Activated CD4-positive, alpha-beta T cell treated with anti-CD3 and anti-CD28 coated beads for 36 hours (primary cell): ENCODE results near the gene NINJ2. TPM values are rescaled to one million over a fixed set of nuclear protein-coding genes. Genes with fewer than 3 reads are reported as not detected.

Experiments
- ATAC-seq: fragments of 200-7000 bp; cut with Tn5 transposase; one replicate; pipeline ENCODE4 v1.10.0; 2021; ENCODE audit warnings: mild to moderate bottlenecking, moderate library complexity
- CTCF ChIA-PET: fragments of 350-600 bp; sonication (Branson Sonifier 250); formaldehyde crosslinking; loops from one replicate; lab custom pipeline; 2021; ENCODE audit warnings: antibody characterized with exemption; lab: Charles Lee
- POLR2A ChIA-PET: fragments of 350-600 bp; sonication (Branson Sonifier 250); formaldehyde crosslinking; loops from one replicate; lab custom pipeline; 2021; ENCODE audit warnings: antibody characterized with exemption, inconsistent platforms; lab: Charles Lee
- DNase-seq: peaks from one replicate; pipeline ENCODE4 v3.0.0-alpha.2; 2020
- H3K27ac Mint-ChIP-seq: one replicate; pipeline ENCODE4 v1.8.0; 2021; ENCODE audit warnings: mixed read lengths
- H3K27me3 Mint-ChIP-seq: one replicate; pipeline ENCODE4 v1.8.0; 2021; ENCODE audit warnings: mixed read lengths
- H3K36me3 Mint-ChIP-seq: one replicate; pipeline ENCODE4 v1.8.0; 2021; ENCODE audit warnings: low read depth, mixed read lengths
- H3K4me1 Mint-ChIP-seq: one replicate; pipeline ENCODE4 v1.8.0; 2021; ENCODE audit warnings: mixed read lengths
- H3K4me3 Mint-ChIP-seq: one replicate; pipeline ENCODE4 v1.8.0; 2021; ENCODE audit warnings: mild to moderate bottlenecking, moderate library complexity, mixed read lengths
- H3K9me3 Mint-ChIP-seq: one replicate; pipeline ENCODE4 v1.8.0; 2021; ENCODE audit warnings: low read depth, mixed read lengths
- intact Hi-C, 2 experiments: fragments of 100-400 bp; cut with DNase I in 1 of 2; cut with micrococcal nuclease in 1 of 2; formaldehyde crosslinking; loops; one replicate each; pipeline versions ENCODE4 v1.14.2 to v1.15.1; 2022 to 2024; cut with DNase I, micrococcal nuclease
- total RNA-seq, 2 experiments: library from RNA; stranded (reverse); gene quantifications; one replicate each; pipeline ENCODE4 v1.2.3, GENCODE V29; 2021

NINJ2 gene
- total RNA-seq, 2 experiments from 2014 or later: 3.5 to 5.7 TPM

DNA sequence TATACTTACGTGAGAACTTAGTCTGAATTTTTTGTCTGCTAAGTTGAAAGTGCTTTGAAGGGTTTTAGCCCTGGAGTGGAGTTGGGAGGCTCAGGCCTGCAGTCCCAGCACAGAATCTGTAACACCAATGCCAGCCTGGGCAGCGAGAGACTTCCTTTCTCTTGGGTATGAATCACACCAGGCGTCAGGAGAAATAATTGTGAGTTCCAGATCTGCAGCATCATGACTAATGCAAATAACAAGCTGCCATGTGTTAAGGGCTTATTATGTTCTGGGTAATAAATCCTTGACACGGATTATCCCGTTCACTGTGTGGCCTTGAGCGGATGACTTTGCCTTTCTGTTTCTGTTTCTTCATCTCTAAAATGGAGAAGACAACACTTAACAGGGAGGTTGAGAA, 132.9 kb downstream of the NINJ2 start:
- ATAC-seq (no peak), DNase-seq (no peak)
- no peak overlapping the region for H3K4me3 Mint-ChIP-seq
- no peak overlapping the region for H3K27ac Mint-ChIP-seq
- ChIA-PET CTCF (interaction anchor here (1.0 to 2.4 kb wide), 2 partner anchors 14 to 77 kb away, joined by 3 to 12 read pairs; no protein-coding TSS in a partner anchor), POLR2A (interaction anchor here (0.6 kb wide), 1 partner anchor 271 kb away, joined by 4 read pairs; no protein-coding TSS in a partner anchor)
- no peaks in the 10 kb centered on the region for H3K36me3 Mint-ChIP-seq
- H3K9me3 Mint-ChIP-seq: peaks cover 9% of the 10 kb centered on the region
- no peaks in the 10 kb centered on the region for H3K27me3 Mint-ChIP-seq
- intact Hi-C loops: no loop called here
- no peaks in the 10 kb centered on the region for H3K4me1 Mint-ChIP-seq

DNA sequence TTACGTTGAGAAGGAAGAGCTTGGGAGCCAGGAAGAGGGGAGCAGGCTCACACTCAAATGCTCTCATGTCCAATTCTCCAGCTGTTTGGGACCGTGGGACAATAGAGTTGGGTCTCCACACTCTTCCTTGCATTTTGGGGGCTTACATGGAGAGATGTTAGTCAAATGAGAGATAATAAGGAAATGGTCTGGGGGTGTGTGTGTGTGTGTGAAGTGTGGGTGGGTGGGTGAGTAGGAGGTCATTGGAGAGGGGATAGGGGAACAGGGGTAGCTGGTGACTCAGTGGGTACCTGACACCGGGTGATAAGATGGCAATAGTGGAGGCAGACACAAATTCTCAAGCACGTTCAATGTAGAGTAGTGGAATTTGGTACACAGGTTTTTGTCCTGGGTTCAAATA, 135.5 kb downstream of the NINJ2 start:
- H3K4me3 Mint-ChIP-seq: no peak overlapping the region
- ChIA-PET CTCF (interaction anchor here (1.2 kb wide), 1 partner anchor 75 kb away, joined by 3 read pairs; no protein-coding TSS in a partner anchor), POLR2A (no interaction called here)
- intact Hi-C loops: no loop called here
- no peaks in the 10 kb centered on the region for H3K36me3 Mint-ChIP-seq
- H3K27ac Mint-ChIP-seq: no peak overlapping the region
- ATAC-seq (no peak), DNase-seq (no peak)
- H3K9me3 Mint-ChIP-seq: peaks cover 9% of the 10 kb centered on the region
- H3K27me3 Mint-ChIP-seq: no peaks in the 10 kb centered on the region
- no peaks in the 10 kb centered on the region for H3K4me1 Mint-ChIP-seq

DNA sequence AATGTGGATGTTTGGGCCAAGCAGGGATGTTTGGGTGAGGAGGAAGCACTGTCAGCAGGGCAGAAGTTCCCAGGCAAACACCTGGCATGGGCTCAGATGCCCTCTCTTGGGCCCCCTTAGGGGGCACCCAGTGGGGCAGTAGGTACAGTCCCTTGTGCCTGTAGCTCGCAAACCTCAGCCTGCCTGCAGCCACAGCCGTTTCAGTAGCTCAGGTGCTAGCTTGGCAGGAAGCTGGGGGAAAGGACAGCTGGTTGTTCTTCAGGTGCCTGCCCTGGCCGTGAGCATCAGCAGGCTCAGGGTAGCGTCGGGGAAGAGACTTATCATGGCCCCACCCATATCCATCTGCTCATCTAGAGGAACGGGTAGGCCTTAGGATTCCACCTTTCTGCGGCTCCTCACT, 136.0 kb downstream of the NINJ2 start:
- Mint-ChIP-seq H3K27me3 (no peaks in the 10 kb centered on the region), H3K27ac (no peak overlapping the region), H3K4me3 (no peak overlapping the region), H3K9me3 (peaks cover 4% of the 10 kb centered on the region), H3K4me1 (no peaks in the 10 kb centered on the region), H3K36me3 (no peaks in the 10 kb centered on the region)
- DNase-seq (no peak), ATAC-seq (no peak)
- POLR2A ChIA-PET: no interaction called here
- intact Hi-C loops: no loop called here
- CTCF ChIA-PET: no interaction called here

DNA sequence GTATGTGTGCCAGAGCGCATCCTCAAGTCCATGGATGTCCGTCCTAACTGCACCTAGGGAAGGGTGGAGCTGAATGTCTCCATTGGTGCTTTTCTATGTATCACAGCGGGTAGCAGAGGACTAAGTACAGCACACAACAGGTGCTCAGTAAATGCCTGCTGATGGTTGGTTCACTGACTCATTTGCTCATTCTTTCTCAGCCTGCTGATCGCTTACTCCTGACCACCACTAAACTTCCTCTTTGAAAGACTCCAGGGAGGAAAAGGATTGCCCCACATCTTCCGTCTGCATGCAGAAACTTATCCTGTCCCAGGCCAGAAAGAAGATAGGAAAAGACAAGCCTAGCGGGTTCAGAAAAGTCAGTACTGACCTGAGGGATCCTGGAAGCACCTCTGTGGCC, 137.2 kb downstream of the NINJ2 start:
- Mint-ChIP-seq H3K36me3 (no peaks in the 10 kb centered on the region), H3K4me3 (no peak overlapping the region), H3K27ac (no peak overlapping the region), H3K9me3 (no peaks in the 10 kb centered on the region), H3K4me1 (no peaks in the 10 kb centered on the region), H3K27me3 (no peaks in the 10 kb centered on the region)
- ATAC-seq: no peak
- intact Hi-C loops: no loop called here
- CTCF ChIA-PET: no interaction called here
- DNase-seq: no peak
- POLR2A ChIA-PET: no interaction called here

- intact Hi-C loops: no loop called here
- H3K27me3 Mint-ChIP-seq: peaks cover 4% of the 10 kb centered on the region
- ATAC-seq: no peak
- CTCF ChIA-PET: no interaction called here
- H3K4me1 Mint-ChIP-seq: no peaks in the 10 kb centered on the region
- H3K27ac Mint-ChIP-seq: no peak overlapping the region
- POLR2A ChIA-PET: no interaction called here
- H3K36me3 Mint-ChIP-seq: no peaks in the 10 kb centered on the region
- DNase-seq: no peak
- no peak overlapping the region for H3K4me3 Mint-ChIP-seq
- no peaks in the 10 kb centered on the region for H3K9me3 Mint-ChIP-seq
Measured at GRCh38 chr12:524167-524951, 138.9 kb downstream of the NINJ2 start.

DNA sequence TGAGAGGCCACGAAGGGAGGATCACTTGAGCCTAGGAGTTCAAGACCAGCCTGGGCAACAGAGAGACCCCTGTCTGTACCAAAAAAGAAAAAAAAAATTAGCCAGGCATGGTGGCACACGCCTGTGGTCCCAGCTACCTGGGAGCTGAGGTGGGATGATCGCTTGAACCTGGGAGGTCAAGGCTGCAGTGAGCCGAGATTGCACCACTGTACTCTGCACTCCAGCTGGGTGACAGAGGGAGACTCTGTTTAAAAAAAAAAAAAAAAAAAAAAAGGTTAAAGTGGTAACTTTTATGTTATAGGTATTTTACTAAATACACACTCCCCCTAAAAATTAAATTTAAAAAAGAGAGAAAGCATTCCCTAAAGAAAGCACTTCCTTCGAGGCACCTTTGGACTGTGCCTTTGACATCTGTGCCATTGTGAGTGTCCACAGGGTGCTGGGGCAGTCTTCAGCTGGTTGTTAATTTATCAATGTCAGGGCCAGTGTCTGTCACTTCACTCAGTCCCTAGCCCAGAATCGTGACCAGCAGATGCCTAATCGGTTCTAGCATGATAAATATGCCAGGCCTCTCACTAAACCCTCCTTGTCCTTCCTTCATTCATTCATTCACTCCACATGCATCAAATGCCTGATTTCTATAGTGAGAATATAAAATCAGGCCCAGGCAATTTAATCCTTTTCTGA, 140.4 kb downstream of the NINJ2 start:
- H3K4me3 Mint-ChIP-seq: no peak overlapping the region
- ChIA-PET CTCF (interaction anchor here (0.6 kb wide), 1 partner anchor 40 kb away, joined by 3 read pairs; no protein-coding TSS in a partner anchor), POLR2A (no interaction called here)
- H3K9me3 Mint-ChIP-seq: no peaks in the 10 kb centered on the region
- H3K27me3 Mint-ChIP-seq: peaks cover 4% of the 10 kb centered on the region
- intact Hi-C loops: no loop called here
- H3K36me3 Mint-ChIP-seq: no peaks in the 10 kb centered on the region
- H3K4me1 Mint-ChIP-seq: no peaks in the 10 kb centered on the region
- DNase-seq (no peak), ATAC-seq (no peak)
- no peak overlapping the region for H3K27ac Mint-ChIP-seq

DNA sequence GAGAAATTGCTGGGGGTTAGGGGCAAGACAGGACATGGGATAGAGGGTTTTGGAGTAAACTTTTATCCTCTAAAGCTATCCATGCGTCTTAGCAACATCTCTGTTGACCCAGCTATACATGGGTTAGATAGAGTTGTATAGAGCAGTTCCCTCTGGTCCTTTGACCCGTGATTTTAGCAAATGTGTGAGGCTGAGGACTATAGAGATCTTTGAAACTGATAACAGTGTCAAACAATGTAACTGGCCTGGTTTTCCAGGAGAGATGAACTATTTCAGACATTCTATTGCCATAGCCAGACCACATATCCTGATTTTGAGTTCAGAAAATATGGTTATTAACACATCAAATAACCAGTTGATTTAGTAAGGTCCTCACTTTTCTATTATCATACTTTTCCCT, 143.1 kb downstream of the NINJ2 start:
- Mint-ChIP-seq H3K4me1 (no peaks in the 10 kb centered on the region), H3K27me3 (peaks cover 4% of the 10 kb centered on the region), H3K27ac (no peak overlapping the region), H3K36me3 (no peaks in the 10 kb centered on the region), H3K9me3 (no peaks in the 10 kb centered on the region), H3K4me3 (no peak overlapping the region)
- POLR2A ChIA-PET: no interaction called here
- intact Hi-C loops: no loop called here
- CTCF ChIA-PET: interaction anchor here (1.0 to 1.1 kb wide), 2 partner anchors 19 to 68 kb away, joined by 3 to 4 read pairs; no protein-coding TSS in a partner anchor
- ATAC-seq: no peak
- no peak for DNase-seq

GRCh38 chr12:517538-517937, 145.7 kb downstream of the NINJ2 start:
- ChIA-PET POLR2A (no interaction called here), CTCF (interaction anchor here (1.6 kb wide), 1 partner anchor 19 kb away, joined by 4 read pairs; no protein-coding TSS in a partner anchor)
- intact Hi-C loops: no loop called here
- no peak for ATAC-seq
- DNase-seq: no peak
- H3K27me3 Mint-ChIP-seq: peaks cover 7% of the 10 kb centered on the region
- H3K4me3 Mint-ChIP-seq: no peak overlapping the region
- H3K4me1 Mint-ChIP-seq: no peaks in the 10 kb centered on the region
- no peaks in the 10 kb centered on the region for H3K9me3 Mint-ChIP-seq
- no peak overlapping the region for H3K27ac Mint-ChIP-seq
- no peaks in the 10 kb centered on the region for H3K36me3 Mint-ChIP-seq

Other genes with a start within 250 kb of the NINJ2 start
- 1 to 10 TPM; 2.2 to 3.3 TPM for gene B4GALNT3, start 203.5 kb downstream of the NINJ2 start, total RNA-seq
- 100 to 1,000 TPM; 127 to 147 TPM for gene WNK1, start 89.1 kb upstream of the NINJ2 start, total RNA-seq